ENCODE results near the gene RAB29.

RAB29 gene

GRCh38 chr1:205787287-205787916, 12.1 kb upstream of the RAB29 start:
- TF ChIP-seq FOXM1 (IDR thresholded peaks at IDR 0.05; ENCODE audit: borderline replicate concordance, low read depth) (no peak), CREB1 (IDR thresholded peaks at IDR 0.05; ENCODE audit: low read depth) (no peak), CEBPB (IDR thresholded peaks at IDR 0.05) (no peak), MAX (IDR thresholded peaks at IDR 0.05) (no peak), TCF12 (IDR thresholded peaks at IDR 0.05; ENCODE audit: low read depth) (no peak), NFIC (IDR thresholded peaks at IDR 0.05) (no peak)

GRCh38 chr1:205786601-205787000, 11.3 kb upstream of the RAB29 start:
- TF ChIP-seq CEBPB (IDR thresholded peaks at IDR 0.05) (no peak), REST (IDR thresholded peaks at IDR 0.05; ENCODE audit: low read depth) (no peak), ZBTB7A (IDR thresholded peaks at IDR 0.05; ENCODE audit: low read depth) (no peak), TEAD4 (IDR thresholded peaks at IDR 0.05) (no peak), TAF1 (IDR thresholded peaks at IDR 0.05; ENCODE audit: low read depth) (no peak), NFIC (IDR thresholded peaks at IDR 0.05) (no peak), TCF12 (IDR thresholded peaks at IDR 0.05; ENCODE audit: low read depth) (no peak), USF1 (IDR thresholded peaks at IDR 0.05) (no peak), YY1 (IDR thresholded peaks at IDR 0.05; ENCODE audit: low read depth) (no peak), EP300 (IDR thresholded peaks at IDR 0.05; ENCODE audit: borderline replicate concordance) (no peak), CREB1 (IDR thresholded peaks at IDR 0.05; ENCODE audit: low read depth) (no peak), FOXM1 (IDR thresholded peaks at IDR 0.05; ENCODE audit: borderline replicate concordance, low read depth) (no peak), EGR1 (IDR thresholded peaks at IDR 0.05) (no peak), MAX (IDR thresholded peaks at IDR 0.05) (no peak), RAD21 (IDR thresholded peaks at IDR 0.05; ENCODE audit: low read depth) (no peak)

- TF ChIP-seq TCF12 (IDR thresholded peaks at IDR 0.05; ENCODE audit: low read depth) (no peak), MAX (IDR thresholded peaks at IDR 0.05) (no peak), USF1 (IDR thresholded peaks at IDR 0.05) (no peak), EP300 (IDR thresholded peaks at IDR 0.05; ENCODE audit: borderline replicate concordance) (no peak), YY1 (IDR thresholded peaks at IDR 0.05; ENCODE audit: low read depth) (no peak), ZBTB7A (IDR thresholded peaks at IDR 0.05; ENCODE audit: low read depth) (no peak), RAD21 (IDR thresholded peaks at IDR 0.05; ENCODE audit: low read depth) (no peak), TEAD4 (IDR thresholded peaks at IDR 0.05) (no peak), REST (IDR thresholded peaks at IDR 0.05; ENCODE audit: low read depth) (no peak), CEBPB (IDR thresholded peaks at IDR 0.05) (no peak), EGR1 (IDR thresholded peaks at IDR 0.05) (no peak), FOXM1 (IDR thresholded peaks at IDR 0.05; ENCODE audit: borderline replicate concordance, low read depth) (no peak), TAF1 (IDR thresholded peaks at IDR 0.05; ENCODE audit: low read depth) (no peak), CREB1 (IDR thresholded peaks at IDR 0.05; ENCODE audit: low read depth) (no peak)
These were observed 10.2 kb upstream of the RAB29 start for GRCh38 chr1:205785446-205785845.

- TF ChIP-seq EGR1 (IDR thresholded peaks at IDR 0.05) (no peak), RAD21 (IDR thresholded peaks at IDR 0.05; ENCODE audit: low read depth) (no peak), TAF1 (IDR thresholded peaks at IDR 0.05; ENCODE audit: low read depth) (no peak), EP300 (IDR thresholded peaks at IDR 0.05; ENCODE audit: borderline replicate concordance) (peak; percentile 65; the same call in 1 of the 2 replicates), TCF12 (IDR thresholded peaks at IDR 0.05; ENCODE audit: low read depth) (peak; percentile 78), REST (IDR thresholded peaks at IDR 0.05; ENCODE audit: low read depth) (no peak), USF1 (IDR thresholded peaks at IDR 0.05) (no peak), CREB1 (IDR thresholded peaks at IDR 0.05; ENCODE audit: low read depth) (no peak), MAX (IDR thresholded peaks at IDR 0.05) (no peak), YY1 (IDR thresholded peaks at IDR 0.05; ENCODE audit: low read depth) (no peak), ZBTB7A (IDR thresholded peaks at IDR 0.05; ENCODE audit: low read depth) (no peak), CEBPB (IDR thresholded peaks at IDR 0.05) (no peak), TEAD4 (IDR thresholded peaks at IDR 0.05) (peak; percentile 71), NFIC (IDR thresholded peaks at IDR 0.05) (peak; percentile 82), FOXM1 (IDR thresholded peaks at IDR 0.05; ENCODE audit: borderline replicate concordance, low read depth) (peak; percentile 12; the same call in 1 of the 2 replicates)
These were observed 8.6 kb upstream of the RAB29 start for GRCh38 chr1:205783904-205784303.

Measured in Ishikawa (cell line).